Testis (tissue), 3 donors: Measurements from ENCODE around the gene MRPL52. TPM values are rescaled to one million over a fixed set of nuclear protein-coding genes. Genes with fewer than 3 reads are reported as not detected.

Experiments
- DNase-seq: peaks from one replicate; pipeline ENCODE4 v3.0.0-alpha.2; 2019
- H3K27ac ChIP-seq, 2 donors: fragments of 200-600 bp; sonication (generic); one replicate each; pipeline ENCODE4 v1.5.1; 2019
- H3K27me3 ChIP-seq: fragments of 200-600 bp; sonication (generic); one replicate; pipeline ENCODE4 v1.5.1; 2019
- H3K36me3 ChIP-seq: fragments of 200-600 bp; sonication (generic); one replicate; pipeline ENCODE4 v1.5.1; 2017; ENCODE audit warnings: low read depth; ENCODE audit errors: missing control alignments
- H3K4me1 ChIP-seq: fragments of 200-600 bp; sonication (generic); one replicate; pipeline ENCODE4 v1.5.1; 2019
- H3K4me3 ChIP-seq, 2 donors: fragments of 200-600 bp; sonication (generic); one replicate each; pipeline ENCODE4 v1.5.1; 2017 to 2019
- H3K9me3 ChIP-seq: fragments of 200-600 bp; sonication (generic); one replicate; pipeline ENCODE4 v1.5.1; 2017
- CTCF ChIP-seq, 3 experiments: fragments of 450-650 bp in 2 of 3; fragments of 200-600 bp in 1 of 3; sonication (generic) in 1 of 3; IDR thresholded peaks; one replicate each; pipeline ENCODE4 v1.5.1; 2016 to 2019; ENCODE audit warnings: antibody characterized with exemption in 3 of 3, mild to moderate bottlenecking in 2 of 3, moderate library complexity in 1 of 3
- POLR2A ChIP-seq: fragments of 450-650 bp; IDR thresholded peaks from one replicate; pipeline ENCODE4 v1.6.1; 2017; ENCODE audit warnings: antibody characterized with exemption, mild to moderate bottlenecking, moderate library complexity
- WGBS, 2 donors: methylation state at CpG; one replicate each; pipeline ENCODE4 v1.1.5; 2018; 5-methylcytosine and 5-hydroxymethylcytosine counted together
- intact Hi-C: fragments of 100-400 bp; cut with DNase I; formaldehyde crosslinking; loops from one replicate; pipeline ENCODE4 v1.15.1; 2023; ENCODE audit warnings: low total_unique reads
- polyA plus RNA-seq: library from polyadenylated mRNA; stranded (reverse); fragments of 350-450 nt; fragmentation: Illumina TruSeq; extraction: RNeasy Lipid Tissue Mini Kit (QIAGEN cat#74804); gene quantifications from one replicate; pipeline ENCODE4 v1.2.3, GENCODE V29; 2014; ENCODE audit warnings: low read depth, low replicate concordance; ENCODE audit not compliant: insufficient read depth
- small RNA-seq, 2 donors: library from RNA; depleted of rRNA; stranded (forward); fragments of <200 nt; gene quantifications; one replicate each; pipeline ENCODE3, GENCODE V24; 2016
- total RNA-seq, 2 donors: library from RNA; depleted of rRNA; stranded (reverse); fragments of >200 nt; gene quantifications; one replicate each; pipeline ENCODE4 v1.2.3, GENCODE V29; 2016

MRPL52 gene
- total and polyA plus RNA-seq, 3 donors from 2014 or later: 31.1 to 77.0 (median 47.0) TPM

- H3K27ac ChIP-seq: no peak overlapping the region
- TF ChIP-seq POLR2A: no peak
- TF ChIP-seq CTCF (IDR thresholded peaks at IDR 0.05): no peak
- WGBS, 2 donors: 44% methylated on average over 7 of the region's 7 CpGs
- H3K9me3 ChIP-seq: no peaks in the 10 kb centered on the region
- H3K36me3 ChIP-seq: no peaks in the 10 kb centered on the region
- H3K27me3 ChIP-seq: no peaks in the 10 kb centered on the region
- peaks cover 7% of the 10 kb centered on the region for H3K4me1 ChIP-seq
- DNase-seq: no peak
- H3K4me3 ChIP-seq: no peak overlapping the region
- intact Hi-C loops: no loop called here
Measured at GRCh38 chr14:22882064-22882463, 52.4 kb downstream of the MRPL52 start.

GRCh38 chr14:22882529-22883172 lies 53.0 kb downstream of the MRPL52 start:
- intact Hi-C loops: no loop called here
- no peak overlapping the region for H3K27ac ChIP-seq
- H3K4me3 ChIP-seq: no peak overlapping the region
- H3K9me3 ChIP-seq: no peaks in the 10 kb centered on the region
- WGBS, 2 donors: 31 to 48% methylated on average over 6 of the region's 6 CpGs
- no peaks in the 10 kb centered on the region for H3K27me3 ChIP-seq
- H3K36me3 ChIP-seq: no peaks in the 10 kb centered on the region
- DNase-seq: peak; percentile 54
- TF ChIP-seq POLR2A: no peak
- no peak for TF ChIP-seq CTCF (IDR thresholded peaks at IDR 0.05)
- H3K4me1 ChIP-seq: peaks cover 11% of the 10 kb centered on the region

GRCh38 chr14:22883173-22883976 lies 53.7 kb downstream of the MRPL52 start, which contains the start of gene REM2:
Gene REM2 (plus strand): TSS chr14:22883222. CDS start chr14:22883288, 66 bp downstream.
- Histone ChIP-seq H3K27me3 (no peaks in the 10 kb centered on the region), H3K36me3 (no peaks in the 10 kb centered on the region), H3K9me3 (no peaks in the 10 kb centered on the region), H3K27ac (no peak within 1 kb of the TSS), H3K4me3 (no peak within 1 kb of the TSS), H3K4me1 (peaks cover 15% of the 10 kb centered on the region)
- no peak for TF ChIP-seq POLR2A
- intact Hi-C loops: no loop called here
- no peak for DNase-seq
- 35 to 40% methylated on average over 14 to 15 of the region's 15 CpGs for WGBS, 2 donors

- DNase-seq: no peak
- TF ChIP-seq POLR2A: no peak
- no peak for TF ChIP-seq CTCF (IDR thresholded peaks at IDR 0.05)
- intact Hi-C loops: no loop called here
Measured at GRCh38 chr14:22884076-22884737, 54.5 kb downstream of the MRPL52 start.

More at GRCh38 chr14:22884076-22884737, 54.5 kb downstream of the MRPL52 start:
- no peaks in the 10 kb centered on the region for H3K9me3 ChIP-seq
- H3K4me1 ChIP-seq: peaks cover 15% of the 10 kb centered on the region
- no peak overlapping the region for H3K27ac ChIP-seq
- no peaks in the 10 kb centered on the region for H3K36me3 ChIP-seq
- 74 to 89% methylated on average over 7 of the region's 7 CpGs for WGBS, 2 donors
- no peaks in the 10 kb centered on the region for H3K27me3 ChIP-seq
- no peak overlapping the region for H3K4me3 ChIP-seq

Small RNA genes lying within 50 kb of the gene (small RNA-seq; reads per million reads assigned to genes)
- 0 reads per million in 2 donors for gene RF00019

Other genes starting within 250 kb of the MRPL52 start
- gene DAD1, start 240.7 kb upstream of the MRPL52 start, total RNA-seq: 100 to 1,000 TPM; 209 to 235 TPM
- gene DAD1, start 240.7 kb upstream of the MRPL52 start, polyA plus RNA-seq: 350 TPM
- 100 to 1,000 TPM; 122 to 158 TPM for gene ABHD4, start 231.6 kb upstream of the MRPL52 start, total RNA-seq
- 111 TPM for gene ABHD4, start 231.6 kb upstream of the MRPL52 start, polyA plus RNA-seq
- gene OR6J1, start 185.5 kb upstream of the MRPL52 start, total RNA-seq: under 1 TPM in 1 of 2 donors, not detected in 1; 0.19 TPM
- gene OR6J1, start 185.5 kb upstream of the MRPL52 start, polyA plus RNA-seq: not detected
- gene OXA1L, start 63.2 kb upstream of the MRPL52 start, total RNA-seq: 10 to 100 TPM; 61.7 to 79.8 TPM
- gene OXA1L, start 63.2 kb upstream of the MRPL52 start, polyA plus RNA-seq: 76.8 TPM
- gene SLC7A7, start 14.5 kb upstream of the MRPL52 start, total RNA-seq: 10 to 100 TPM; 22.2 to 34.7 TPM
- gene SLC7A7, start 14.5 kb upstream of the MRPL52 start, polyA plus RNA-seq: 77.1 TPM
- 10 to 100 TPM; 14.2 to 35.8 TPM for gene MMP14, start 6.7 kb downstream of the MRPL52 start, total RNA-seq
- 54.6 TPM for gene MMP14, start 6.7 kb downstream of the MRPL52 start, polyA plus RNA-seq
- gene LRP10, start 41.9 kb downstream of the MRPL52 start, total RNA-seq: 10 to 100 TPM; 41.3 to 67.7 TPM
- gene LRP10, start 41.9 kb downstream of the MRPL52 start, polyA plus RNA-seq: 58.2 TPM
- 1 to 10 TPM; 2.9 to 4.8 TPM for gene REM2, start 53.3 kb downstream of the MRPL52 start, total RNA-seq
- gene REM2, start 53.3 kb downstream of the MRPL52 start, polyA plus RNA-seq: 2.4 TPM
- 100 to 1,000 TPM in 1 of 2 donors, 10 to 100 TPM in 1; 93.3 to 115 TPM for gene RBM23, start 89.3 kb downstream of the MRPL52 start, total RNA-seq
- gene RBM23, start 89.3 kb downstream of the MRPL52 start, polyA plus RNA-seq: 73.7 TPM
- gene PRMT5, start 99.5 kb downstream of the MRPL52 start, total RNA-seq: 10 to 100 TPM; 62.4 to 76.8 TPM
- 73.9 TPM for gene PRMT5, start 99.5 kb downstream of the MRPL52 start, polyA plus RNA-seq
- gene HAUS4, start 127.2 kb downstream of the MRPL52 start, total RNA-seq: 10 to 100 TPM; 26.4 to 30.5 TPM
- gene HAUS4, start 127.2 kb downstream of the MRPL52 start, polyA plus RNA-seq: 22.4 TPM
- 10 to 100 TPM; 11.3 to 11.9 TPM for gene AJUBA, start 152.7 kb downstream of the MRPL52 start, total RNA-seq
- gene AJUBA, start 152.7 kb downstream of the MRPL52 start, polyA plus RNA-seq: 12.8 TPM
- gene C14orf93, start 180.3 kb downstream of the MRPL52 start, total RNA-seq: 10 to 100 TPM; 12.5 to 17.5 TPM
- gene C14orf93, start 180.3 kb downstream of the MRPL52 start, polyA plus RNA-seq: 4.5 TPM
- 100 to 1,000 TPM in 1 of 2 donors, 10 to 100 TPM in 1; 97.2 to 123 TPM for gene PSMB5, start 205.0 kb downstream of the MRPL52 start, total RNA-seq
- 145 TPM for gene PSMB5, start 205.0 kb downstream of the MRPL52 start, polyA plus RNA-seq
- gene PSMB11, start 212.3 kb downstream of the MRPL52 start, total RNA-seq: under 1 TPM; 0.12 to 0.31 TPM
- gene PSMB11, start 212.3 kb downstream of the MRPL52 start, polyA plus RNA-seq: 0.20 TPM
- 10 to 100 TPM; 10.2 TPM for gene CDH24, start 227.6 kb downstream of the MRPL52 start, total RNA-seq
- 3.9 TPM for gene CDH24, start 227.6 kb downstream of the MRPL52 start, polyA plus RNA-seq